PC-9 (cell line): ENCODE measurements around the gene TSPOAP1.

Experiments used
- EZH2 ChIP-seq: fragments of 200-600 bp; sonication (generic); IDR thresholded peaks from 2 replicates; pipeline ENCODE4 v1.8.0; 2017; ENCODE audit warnings: antibody characterized with exemption, low read depth
- TF ChIP-seq, protein P1 (sequence below): fragments of 200-600 bp; sonication (generic); conservative IDR thresholded peaks from 2 replicates; pipeline ENCODE4 v1.6.1; 2017; ENCODE audit warnings: mixed run types, antibody characterized with exemption, mild to moderate bottlenecking, moderate library complexity

GRCh38 chr17:58367461-58367860 lies 38.9 kb upstream of the TSPOAP1 start:
- TF ChIP-seq, protein P1, sequence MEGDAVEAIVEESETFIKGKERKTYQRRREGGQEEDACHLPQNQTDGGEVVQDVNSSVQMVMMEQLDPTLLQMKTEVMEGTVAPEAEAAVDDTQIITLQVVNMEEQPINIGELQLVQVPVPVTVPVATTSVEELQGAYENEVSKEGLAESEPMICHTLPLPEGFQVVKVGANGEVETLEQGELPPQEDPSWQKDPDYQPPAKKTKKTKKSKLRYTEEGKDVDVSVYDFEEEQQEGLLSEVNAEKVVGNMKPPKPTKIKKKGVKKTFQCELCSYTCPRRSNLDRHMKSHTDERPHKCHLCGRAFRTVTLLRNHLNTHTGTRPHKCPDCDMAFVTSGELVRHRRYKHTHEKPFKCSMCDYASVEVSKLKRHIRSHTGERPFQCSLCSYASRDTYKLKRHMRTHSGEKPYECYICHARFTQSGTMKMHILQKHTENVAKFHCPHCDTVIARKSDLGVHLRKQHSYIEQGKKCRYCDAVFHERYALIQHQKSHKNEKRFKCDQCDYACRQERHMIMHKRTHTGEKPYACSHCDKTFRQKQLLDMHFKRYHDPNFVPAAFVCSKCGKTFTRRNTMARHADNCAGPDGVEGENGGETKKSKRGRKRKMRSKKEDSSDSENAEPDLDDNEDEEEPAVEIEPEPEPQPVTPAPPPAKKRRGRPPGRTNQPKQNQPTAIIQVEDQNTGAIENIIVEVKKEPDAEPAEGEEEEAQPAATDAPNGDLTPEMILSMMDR: no peak
- no peak for TF ChIP-seq EZH2
